ENCODE measurements around the gene DRICH1.
A peak's percentile ranks its signal among the peaks of the same experiment; 100 is the strongest.
"Not testable (repeated sequence)": the region's sequence is repeated elsewhere in the genome, so short reads cannot be mapped to it uniquely, and the experiment has no call there.

DRICH1 gene

GRCh38 chr22:23649071-23649501 is 17.0 kb upstream of the DRICH1 start:
- no peak for DNase-seq (ENCODE audit: low spot score)

GRCh38 chr22:23646526-23646925 is 14.4 kb upstream of the DRICH1 start:
- DNase-seq (ENCODE audit: low spot score) = not testable (repeated sequence)

DNA sequence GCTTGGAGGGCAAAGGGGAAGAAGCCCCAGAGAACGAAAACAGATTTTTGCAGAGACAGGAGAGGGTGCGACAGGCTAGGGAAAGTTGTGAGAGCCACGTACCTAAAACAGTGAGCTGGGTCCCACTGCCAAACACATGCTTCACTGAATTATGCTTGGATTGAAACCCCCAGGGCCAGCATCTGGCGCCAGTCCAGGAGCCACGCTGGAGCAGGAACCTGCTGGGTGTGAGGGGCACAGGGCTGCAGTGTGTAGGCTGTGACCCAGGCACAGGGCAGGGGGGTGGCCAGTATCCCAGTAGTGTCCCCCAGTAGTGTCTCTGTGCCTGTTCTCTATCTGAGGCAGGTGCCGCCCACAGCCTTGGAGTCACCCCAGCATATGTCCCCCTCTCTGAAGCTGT is 8.1 kb upstream of the DRICH1 start:
- not testable (repeated sequence) for DNase-seq (ENCODE audit: low spot score)

GRCh38 chr22:23639661-23640060 is 7.5 kb upstream of the DRICH1 start:
- DNase-seq (ENCODE audit: low spot score) = no peak

DNA sequence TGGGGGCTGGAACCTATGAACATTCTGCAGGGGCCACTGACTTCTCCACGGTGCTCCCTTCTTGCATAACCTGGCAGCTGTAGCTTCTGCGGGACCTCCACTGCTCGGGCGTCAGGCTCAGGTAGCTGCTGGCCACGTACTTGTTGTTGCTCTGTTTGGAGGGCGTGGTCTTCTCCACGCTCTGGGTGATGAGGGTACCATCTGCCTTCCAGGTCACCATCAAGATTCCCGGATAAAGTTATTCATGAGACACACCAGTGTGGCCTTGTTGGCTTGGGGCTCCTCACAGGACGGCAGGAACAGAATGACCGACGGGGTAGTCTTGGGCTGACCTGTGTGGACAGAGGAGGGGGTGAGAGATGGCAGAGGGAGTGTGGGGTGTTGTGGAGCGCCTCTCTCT is 6.5 kb upstream of the DRICH1 start:
- no peak for DNase-seq (ENCODE audit: low spot score)

- not testable (repeated sequence) for DNase-seq (ENCODE audit: low spot score)
These were observed 3.2 kb upstream of the DRICH1 start for GRCh38 chr22:23635291-23635690.

- DNase-seq (ENCODE audit: low spot score) = not testable (repeated sequence)
These were observed 3.9 kb downstream of the DRICH1 start for GRCh38 chr22:23628056-23628743.

DNA sequence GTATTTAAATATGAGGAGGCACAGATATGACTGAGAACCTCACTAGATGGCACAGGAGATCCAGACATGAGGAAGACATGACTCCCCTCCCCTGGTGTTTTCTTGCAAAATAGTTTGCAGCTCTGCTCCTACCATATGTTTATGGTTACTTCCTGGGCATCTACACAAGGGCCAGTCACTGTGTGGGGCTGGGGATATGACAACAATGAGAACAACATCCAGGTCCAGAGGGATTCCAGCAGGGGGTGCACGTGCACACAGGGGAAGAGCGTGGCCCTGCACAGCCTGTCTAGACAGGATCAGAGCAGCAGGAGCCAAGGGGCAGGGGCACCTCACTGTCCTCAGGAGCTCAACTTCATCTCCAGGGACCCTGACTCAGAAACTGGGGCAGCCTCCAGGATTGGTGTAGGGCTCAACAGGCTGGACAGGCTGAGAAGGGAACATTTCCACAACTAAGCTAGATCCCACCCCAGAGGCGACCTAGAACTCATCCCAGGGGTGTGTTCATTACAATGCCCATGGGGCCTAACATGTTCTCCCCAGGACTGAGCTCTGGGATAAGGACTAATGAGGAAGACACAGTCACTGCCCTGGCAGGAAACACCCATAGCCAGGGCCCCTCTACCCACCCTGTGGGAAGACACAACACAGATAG is 4.6 kb downstream of the DRICH1 start:
- DNase-seq (ENCODE audit: low spot score) = peak; percentile 59

DNA sequence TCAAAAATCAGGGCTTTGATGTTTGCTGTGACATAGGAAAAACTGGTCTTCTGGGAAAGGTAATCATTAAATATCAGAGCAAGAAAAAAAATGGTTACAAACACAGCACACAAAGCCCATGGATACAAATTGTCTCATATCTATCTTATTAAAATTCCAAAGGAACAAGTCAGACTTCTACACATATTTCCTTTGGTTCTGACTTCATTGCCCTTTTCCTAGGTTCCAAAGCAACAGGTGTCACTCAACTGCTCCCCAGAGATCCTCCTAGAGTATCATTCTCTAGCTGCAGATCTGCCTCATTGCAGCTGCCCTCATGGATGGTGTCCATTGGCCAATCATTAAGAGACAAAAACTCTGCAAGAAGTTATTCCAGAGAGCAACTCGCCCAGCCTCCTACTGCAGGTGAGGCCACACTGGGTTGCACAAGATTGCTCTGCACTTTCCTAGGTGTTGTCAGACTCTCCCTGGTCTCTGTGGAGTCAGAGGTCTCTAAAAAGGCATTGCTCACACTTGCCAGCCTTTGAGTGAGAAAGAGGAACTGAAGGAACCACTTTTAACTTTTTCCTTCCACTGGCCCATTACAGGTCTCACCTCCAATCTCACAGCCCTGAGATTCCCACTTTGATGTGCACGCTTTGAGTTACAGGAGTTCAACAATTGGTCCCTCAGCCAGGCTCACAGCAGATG is 5.7 kb downstream of the DRICH1 start:
- no peak for DNase-seq (ENCODE audit: low spot score)

DNA sequence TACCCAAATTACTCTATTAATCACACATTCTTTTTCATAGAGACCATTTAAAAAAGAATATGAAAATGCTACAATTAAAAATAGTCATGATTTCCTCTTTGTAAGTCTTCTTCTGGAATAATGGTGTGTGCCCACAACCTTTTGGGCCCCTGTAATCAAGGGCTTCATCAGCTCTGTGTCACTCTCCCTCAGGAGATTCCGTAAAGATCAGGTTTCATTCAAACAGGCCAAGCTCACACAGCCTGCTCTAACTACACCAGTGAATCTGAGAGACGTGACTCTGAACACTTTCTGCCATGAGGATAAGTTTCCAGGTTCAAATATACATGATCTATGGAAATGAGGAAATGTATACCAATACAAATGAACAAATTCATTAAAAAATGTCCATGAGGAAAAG is 9.5 kb downstream of the DRICH1 start:
- DNase-seq (ENCODE audit: low spot score) = no peak

DNA sequence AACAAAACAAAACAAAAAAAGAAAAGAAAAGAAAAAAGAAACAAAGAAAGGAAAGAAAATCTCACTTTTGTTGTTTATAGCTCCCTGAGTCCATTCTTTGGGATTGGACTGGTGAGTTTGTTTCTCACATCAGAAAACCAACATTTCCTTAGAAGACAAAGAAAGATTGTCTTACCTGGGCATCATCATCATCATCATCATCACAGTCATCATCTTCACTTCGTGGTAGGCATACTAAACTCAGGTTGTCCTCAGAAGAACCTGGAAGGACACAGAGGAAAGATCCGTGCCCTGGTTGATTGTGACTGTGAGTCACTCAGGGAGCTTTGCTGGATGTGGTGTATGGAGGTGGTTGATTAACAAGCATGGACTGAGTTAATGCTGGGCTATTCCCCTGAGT is 10.2 kb downstream of the DRICH1 start:
- DNase-seq (ENCODE audit: low spot score) = not testable (repeated sequence)

- DNase-seq (ENCODE audit: low spot score) = no peak
These were observed 10.9 kb downstream of the DRICH1 start for GRCh38 chr22:23621082-23621780.

GRCh38 chr22:23613193-23613972 is 18.7 kb downstream of the DRICH1 start:
- no peak for DNase-seq (ENCODE audit: low spot score)

DNA sequence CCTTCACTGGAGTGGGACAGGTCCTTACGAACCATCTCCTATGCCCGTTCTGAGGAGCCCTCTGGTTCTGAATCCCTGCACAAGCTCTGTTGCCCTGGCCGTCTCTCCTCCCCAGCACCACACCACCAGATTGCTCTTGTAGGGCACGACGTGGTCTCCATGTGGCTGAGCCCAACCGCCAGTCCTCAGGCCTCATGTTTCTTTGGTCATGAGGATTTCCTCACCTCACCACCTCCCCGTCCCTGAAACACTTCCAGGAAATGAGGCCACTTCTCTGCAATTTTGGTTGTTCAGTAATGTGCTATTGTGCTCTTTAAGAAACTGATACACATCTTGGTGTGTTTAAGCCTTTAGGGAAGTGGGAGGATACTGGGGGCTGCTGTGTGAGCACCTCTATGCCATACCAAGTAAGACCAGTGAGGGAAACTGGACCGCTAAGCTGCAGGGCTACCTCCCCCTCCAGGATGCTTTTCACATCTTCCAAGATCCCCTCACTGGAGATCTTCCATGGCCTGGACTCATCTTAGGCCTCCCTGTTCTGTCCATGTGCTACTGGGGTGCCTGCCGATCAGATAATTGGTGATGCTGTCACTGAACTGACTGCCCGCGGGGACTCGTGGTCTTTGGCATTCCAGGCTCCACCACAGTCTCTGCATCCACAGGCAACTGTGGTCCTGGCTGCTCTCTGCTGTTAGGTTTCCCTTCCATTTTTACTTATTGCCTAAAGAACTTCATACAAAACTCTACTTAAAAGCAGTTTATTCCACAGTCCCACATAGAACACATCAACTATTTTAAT is 21.9 kb downstream of the DRICH1 start:
- DNase-seq (ENCODE audit: low spot score) = no peak

DNA sequence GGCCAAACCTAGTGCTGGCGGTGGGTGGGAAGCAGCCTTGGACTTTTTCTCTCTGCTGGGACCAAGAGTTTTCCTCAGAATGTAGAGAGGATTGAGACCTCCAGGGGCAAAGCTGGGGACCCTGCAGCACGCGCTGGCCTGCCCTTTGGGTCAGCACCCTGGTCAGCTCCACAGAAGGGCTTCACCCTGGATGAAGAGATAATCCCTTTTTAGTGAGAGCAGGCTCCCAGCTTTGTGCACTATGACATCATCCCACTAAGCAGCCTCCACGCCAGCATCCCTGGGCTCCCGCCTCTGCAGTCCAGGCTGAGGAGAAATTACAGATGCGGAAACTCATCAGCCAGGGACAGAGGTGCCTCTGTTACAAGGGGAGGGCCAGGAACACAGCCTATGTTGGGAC is 23.5 kb downstream of the DRICH1 start:
- no peak for DNase-seq (ENCODE audit: low spot score)

DNA sequence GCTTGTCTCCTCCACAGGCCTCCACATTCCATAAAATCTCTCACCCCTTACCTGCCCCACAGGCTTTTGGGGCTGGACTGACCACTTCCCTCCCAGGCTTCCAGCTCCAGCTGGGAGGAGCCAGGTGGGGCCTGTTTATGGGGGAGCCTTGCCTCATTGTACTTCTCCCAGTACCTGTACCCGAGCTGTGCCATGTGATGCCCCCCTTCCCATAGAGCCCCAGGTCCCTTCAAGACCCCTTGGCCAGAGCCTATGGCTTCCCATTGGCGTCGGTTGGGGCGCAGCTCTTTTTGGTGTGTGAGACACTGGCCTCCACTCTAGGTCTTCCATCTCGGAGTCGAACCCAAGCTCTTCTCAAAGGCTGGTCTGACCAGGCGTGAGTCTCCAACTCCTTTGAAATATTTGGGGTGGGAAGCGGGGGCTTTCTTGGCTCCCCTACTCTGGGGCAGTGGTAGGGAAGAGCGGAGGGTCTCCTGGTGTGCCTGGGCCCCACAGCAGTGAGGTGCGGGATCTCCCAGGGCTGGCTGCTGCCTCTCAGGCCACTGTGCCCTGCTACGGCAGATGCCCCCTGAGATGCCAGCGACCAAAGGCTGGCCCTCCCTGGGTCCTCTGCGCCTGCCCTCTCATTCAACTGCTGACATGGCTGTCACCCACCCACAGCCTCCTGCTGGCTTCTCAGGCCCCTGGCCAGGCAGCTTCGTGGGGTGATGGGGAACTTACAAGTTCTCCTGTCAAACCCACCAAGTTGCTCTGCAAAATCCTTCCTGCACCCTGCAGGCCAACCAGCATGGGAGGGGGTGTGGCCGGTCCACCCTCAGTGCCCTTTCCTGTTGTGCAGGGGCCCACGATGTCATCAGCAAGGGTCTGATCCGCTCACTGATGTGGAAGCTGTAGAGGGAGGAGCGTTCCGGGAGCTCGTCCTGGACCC is 25.7 kb downstream of the DRICH1 start:
- no peak for DNase-seq (ENCODE audit: low spot score)

GRCh38 chr22:23604939-23605712 is 27.0 kb downstream of the DRICH1 start:
- DNase-seq (ENCODE audit: low spot score) = no peak

GRCh38 chr22:23603266-23603665 is 28.9 kb downstream of the DRICH1 start:
- no peak for DNase-seq (ENCODE audit: low spot score)

Data from D341Med (cell line).